GM23248 (cell line): Measurements from ENCODE around the gene ANKRD24.

Experiments used
- EZH2 ChIP-seq: fragments of 200-600 bp; sonication (generic); IDR thresholded peaks from 2 replicates; pipeline ENCODE4 v1.6.1; 2018; ENCODE audit warnings: antibody characterized with exemption, mild to moderate bottlenecking; ENCODE audit not compliant: insufficient read depth, poor library complexity, severe bottlenecking
- EZH2phosphoT487 ChIP-seq: fragments of 200-600 bp; sonication (generic); IDR thresholded peaks from 2 replicates; pipeline ENCODE4 v1.6.1; 2018; ENCODE audit warnings: antibody characterized with exemption, moderate library complexity, mild to moderate bottlenecking, low read depth; ENCODE audit not compliant: insufficient read depth

GRCh38 chr19:4258181-4258580 is 75.7 kb downstream of the ANKRD24 start:
- TF ChIP-seq EZH2: no peak
- no peak for TF ChIP-seq EZH2phosphoT487
